Esophagus muscularis mucosa (tissue), 4 donors: ENCODE measurements around the gene UBTD1.

Experiments used
- CTCF ChIP-seq, 3 experiments: fragments of 200-600 bp in 2 of 3; fragments of 450-650 bp in 1 of 3; sonication (generic) in 2 of 3; IDR thresholded peaks; one replicate each; pipeline ENCODE4 v1.5.1; 2017 to 2019; ENCODE audit warnings: antibody characterized with exemption in 3 of 3, mild to moderate bottlenecking in 2 of 3, moderate library complexity in 1 of 3
- EP300 ChIP-seq: sonication (generic); formaldehyde crosslinking; IDR thresholded peaks from one replicate; pipeline ENCODE4 v1.6.1; 2017; ENCODE audit warnings: antibody characterized with exemption
- POLR2A ChIP-seq: fragments of 450-650 bp; IDR thresholded peaks from one replicate; pipeline ENCODE4 v1.6.1; 2017; ENCODE audit warnings: antibody characterized with exemption, moderate library complexity, mild to moderate bottlenecking, low read depth

DNA sequence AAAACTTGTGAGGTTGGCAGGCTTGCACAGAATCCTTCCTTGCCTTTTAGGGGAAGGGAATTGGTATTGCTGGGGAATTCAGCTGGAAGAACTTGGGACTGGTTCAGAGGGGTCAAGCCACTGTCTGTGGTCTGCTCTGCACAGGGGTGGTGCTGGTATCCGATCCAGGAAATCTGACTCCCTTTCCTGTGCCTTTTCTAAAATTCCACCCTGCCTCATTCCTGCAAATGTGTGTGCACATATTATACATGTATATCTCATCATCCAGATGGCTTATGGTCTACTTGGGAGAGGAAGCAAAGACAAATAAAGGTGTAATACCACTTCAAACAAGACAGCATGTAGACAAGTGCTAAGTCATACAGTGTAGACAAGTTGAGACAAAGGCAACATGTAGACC, 14.3 kb downstream of the UBTD1 start:
- TF ChIP-seq CTCF (IDR thresholded peaks at IDR 0.05) (no peak), POLR2A (no peak), EP300 (no peak)
